ENCODE data around the gene AGR2. TPM values are rescaled to one million over a fixed set of nuclear protein-coding genes. Genes with fewer than 3 reads are reported as not detected.

AGR2 gene
- total RNA-seq, 1 experiment from 2014 or later = 0.93 TPM

DNA sequence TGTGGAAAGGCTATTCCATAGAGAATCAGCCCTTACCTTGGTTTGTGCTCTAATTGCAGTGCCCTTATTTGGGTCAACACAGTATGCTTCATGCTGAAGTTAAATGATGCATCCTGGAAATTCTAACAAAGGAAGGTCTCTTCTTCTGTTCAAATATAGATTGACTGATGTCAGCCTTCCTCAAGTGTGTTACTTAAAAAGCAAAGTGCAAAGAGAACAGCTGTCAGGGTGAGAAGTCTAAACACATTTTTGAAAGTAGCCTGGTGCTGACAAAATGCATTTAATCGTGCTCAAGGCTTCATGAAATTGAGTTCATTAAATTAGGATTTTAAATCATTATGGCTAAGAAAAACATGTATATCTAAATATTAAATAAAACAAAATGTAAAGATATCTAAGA is 19.5 kb downstream of the AGR2 start:
- Histone ChIP-seq H4K20me1 (ENCODE audit: insufficient read depth) (no peaks in the 10 kb centered on the region), H3K4me1 (ENCODE audit: control insufficient read depth in 1 of 2, insufficient read depth in 2 of 2, low read length in 2 of 2) (no peaks in the 10 kb centered on the region), H3K27me3 (ENCODE audit: insufficient read depth, low read length) (no peaks in the 10 kb centered on the region), H3K9ac (ENCODE audit: low read length) (no peak overlapping the region), H2AFZ (ENCODE audit: low read depth, low read length, poor library complexity, severe bottlenecking) (no peak overlapping the region), H3K27ac (ENCODE audit: low read depth, low read length) (no peak overlapping the region), H3K36me3 (ENCODE audit: control insufficient read depth in 1 of 2, insufficient read depth in 2 of 2, low read length in 2 of 2) (no peaks in the 10 kb centered on the region; a peak in 1 of 4 replicates), H3K4me3 (replicated peaks in 1 of 2; ENCODE audit: low read depth in 1 of 2, low read length in 2 of 2) (no peak overlapping the region), H3K9me3 (ENCODE audit: control insufficient read depth in 1 of 2, insufficient read depth in 1 of 2, low read depth in 1 of 2, low read length in 2 of 2) (no peaks in the 10 kb centered on the region), H3K9me2 (ENCODE audit: insufficient read depth) (no peaks in the 10 kb centered on the region), H3K4me2 (ENCODE audit: low read length) (no peak overlapping the region), H3K79me2 (ENCODE audit: insufficient read depth, low read length) (no peaks in the 10 kb centered on the region)
- ATAC-seq (no peak), DNase-seq (ENCODE audit: low read depth, low spot score) (no peak)
- no TSS peak for BruUV-seq (replicated peaks)
- POLR2A ChIA-PET = no interaction called here
- TF ChIP-seq, protein P1, sequence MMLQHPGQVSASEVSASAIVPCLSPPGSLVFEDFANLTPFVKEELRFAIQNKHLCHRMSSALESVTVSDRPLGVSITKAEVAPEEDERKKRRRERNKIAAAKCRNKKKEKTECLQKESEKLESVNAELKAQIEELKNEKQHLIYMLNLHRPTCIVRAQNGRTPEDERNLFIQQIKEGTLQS (IDR thresholded peaks at IDR 0.05) = no peak
- TF ChIP-seq SP1 (IDR thresholded peaks at IDR 0.05; ENCODE audit: low read depth) = no peak
- no peak for TF ChIP-seq FOSL1 (IDR thresholded peaks at IDR 0.05; ENCODE audit: low read depth)
- TF ChIP-seq POLR2A (IDR thresholded peaks at IDR 0.05; ENCODE audit: borderline replicate concordance, extremely low read depth, insufficient read depth, insufficient read length) = no peak
- TF ChIP-seq, protein P2, sequence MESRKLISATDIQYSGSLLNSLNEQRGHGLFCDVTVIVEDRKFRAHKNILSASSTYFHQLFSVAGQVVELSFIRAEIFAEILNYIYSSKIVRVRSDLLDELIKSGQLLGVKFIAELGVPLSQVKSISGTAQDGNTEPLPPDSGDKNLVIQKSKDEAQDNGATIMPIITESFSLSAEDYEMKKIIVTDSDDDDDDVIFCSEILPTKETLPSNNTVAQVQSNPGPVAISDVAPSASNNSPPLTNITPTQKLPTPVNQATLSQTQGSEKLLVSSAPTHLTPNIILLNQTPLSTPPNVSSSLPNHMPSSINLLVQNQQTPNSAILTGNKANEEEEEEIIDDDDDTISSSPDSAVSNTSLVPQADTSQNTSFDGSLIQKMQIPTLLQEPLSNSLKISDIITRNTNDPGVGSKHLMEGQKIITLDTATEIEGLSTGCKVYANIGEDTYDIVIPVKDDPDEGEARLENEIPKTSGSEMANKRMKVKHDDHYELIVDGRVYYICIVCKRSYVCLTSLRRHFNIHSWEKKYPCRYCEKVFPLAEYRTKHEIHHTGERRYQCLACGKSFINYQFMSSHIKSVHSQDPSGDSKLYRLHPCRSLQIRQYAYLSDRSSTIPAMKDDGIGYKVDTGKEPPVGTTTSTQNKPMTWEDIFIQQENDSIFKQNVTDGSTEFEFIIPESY (IDR thresholded peaks at IDR 0.05; ENCODE audit: extremely low read depth, insufficient replicate concordance, low read length) = no peak
- TF ChIP-seq RAD21 (IDR thresholded peaks at IDR 0.05; ENCODE audit: low read depth) = no peak
- no peak for TF ChIP-seq EGR1 (IDR thresholded peaks at IDR 0.05; ENCODE audit: low read depth)
- TF ChIP-seq YY1 (IDR thresholded peaks at IDR 0.05; ENCODE audit: extremely low read depth, insufficient replicate concordance, low read depth, low read length) = no peak
- TF ChIP-seq CEBPB (IDR thresholded peaks at IDR 0.05; ENCODE audit: low read depth) = no peak
- TF ChIP-seq EZH2phosphoT487 (IDR thresholded peaks at IDR 0.05; ENCODE audit: borderline replicate concordance) = no peak
- TF ChIP-seq POLR2AphosphoS5 (IDR thresholded peaks at IDR 0.05; ENCODE audit: low read depth, low read length) = no peak
- TF ChIP-seq, protein P3, sequence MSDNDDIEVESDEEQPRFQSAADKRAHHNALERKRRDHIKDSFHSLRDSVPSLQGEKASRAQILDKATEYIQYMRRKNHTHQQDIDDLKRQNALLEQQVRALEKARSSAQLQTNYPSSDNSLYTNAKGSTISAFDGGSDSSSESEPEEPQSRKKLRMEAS (IDR thresholded peaks at IDR 0.05) = no peak
- intact Hi-C loops (cut with micrococcal nuclease) = no loop called here
- RAD21 ChIA-PET (ENCODE audit: low non-redundant PET in 1 of 2, low total read pairs in 2 of 2, uncharacterized antibody in 2 of 2, unreplicated experiment in 2 of 2) = no interaction called here
- CTCF ChIA-PET = no interaction called here
